K562 (cell line): Measurements from ENCODE around the gene POLR2J. TPM values are rescaled to one million over a fixed set of nuclear protein-coding genes. Genes with fewer than 3 reads are reported as not detected.
"Not testable (repeated sequence)": the region's sequence is repeated elsewhere in the genome, so short reads cannot be mapped to it uniquely, and the experiment has no call there.

Experiments
- ATAC-seq: fragments of 200-7000 bp; cut with Tn5 transposase; 3 replicates; pipeline ENCODE4 v1.9.1; 2020; ENCODE audit warnings: moderate library complexity
- BruUV-seq: library from RNA; stranded (reverse); fragments of 400-500 nt; replicated peaks from 2 replicates; lab custom pipeline; 2021; lab: Mats Ljungman, UMichigan
- CTCF ChIA-PET: fragments of 300-600 bp; formaldehyde crosslinking; extraction: SDS; loops from one replicate; lab custom pipeline; 2021; ENCODE audit warnings: low intra/inter-chr PET ratio; lab: Yijun Ruan, JAX
- POLR2A ChIA-PET: fragments of 300-600, 350-650 bp; sonication (Branson Sonifier 250); formaldehyde crosslinking; extraction: SDS; loops from one replicate; lab custom pipeline; 2021; ENCODE audit warnings: antibody characterized with exemption, inconsistent platforms; lab: Yijun Ruan, JAX
- DNase-seq, 4 experiments: peaks; one replicate each; pipeline versions ENCODE4 v3.0.0 to v3.0.0-alpha.2; 2011 to 2018; ENCODE audit warnings: low spot score in 3 of 4, mixed read lengths in 3 of 4; ENCODE audit errors: extremely low read depth in 1 of 4
- FAIRE-seq: peaks from 2 replicates; lab custom pipeline; 2011; peaks lifted over from hg19 to GRCh38; lab: Jason Lieb, UNC
- H2AFZ ChIP-seq: 2 replicates; pipeline ENCODE4 v1.6.0; 2011; ENCODE audit warnings: low read depth, low read length, control low read depth, inconsistent platforms
- H3K27ac ChIP-seq: fragments of 200-600 bp; 3 replicates; pipeline ENCODE4 v1.8.0; 2011; ENCODE audit warnings: low read depth, mild to moderate bottlenecking, control low read depth, inconsistent platforms, low read length, moderate library complexity, mixed read lengths; ENCODE audit errors: extremely low read depth
- H3K27me3 ChIP-seq, 2 experiments: fragments of 300-600 bp in 1 of 2; 2 replicates in 1 of 2; 3 replicates in 1 of 2; pipeline versions ENCODE4 v1.6.0 to v1.8.0; 2011; ENCODE audit warnings: inconsistent platforms in 2 of 2, low read length in 2 of 2, mild to moderate bottlenecking in 1 of 2, mixed read lengths in 1 of 2, moderate library complexity in 1 of 2; ENCODE audit not compliant: control insufficient read depth in 2 of 2, insufficient read depth in 2 of 2
- H3K36me3 ChIP-seq: fragments of 300-600 bp; 3 replicates; pipeline ENCODE4 v1.8.0; 2011; ENCODE audit warnings: mild to moderate bottlenecking, low read length, inconsistent platforms; ENCODE audit not compliant: control insufficient read depth, insufficient read depth
- H3K4me1 ChIP-seq, 2 experiments: fragments of 200-600 bp in 1 of 2; replicated peaks in 1 of 2; 2 replicates in 1 of 2; 3 replicates in 1 of 2; pipeline versions ENCODE4 v1.5.1 to v1.8.0; 2011; ENCODE audit warnings: inconsistent platforms in 2 of 2, low read length in 2 of 2, mild to moderate bottlenecking in 1 of 2, mixed read lengths in 1 of 2, moderate library complexity in 1 of 2; ENCODE audit not compliant: control insufficient read depth in 2 of 2, insufficient read depth in 2 of 2
- H3K4me2 ChIP-seq: 2 replicates; pipeline ENCODE4 v1.6.1; 2011; ENCODE audit warnings: low read length, control low read depth, inconsistent platforms, mixed read lengths; ENCODE audit not compliant: insufficient read depth
- H3K4me3 ChIP-seq: fragments of 200-600 bp; sonication (generic), shearing (Covaris generic); 2 replicates; pipeline ENCODE4 v1.5.1; 2016; ENCODE audit warnings: control low read depth, inconsistent platforms
- H3K79me2 ChIP-seq: fragments of 200-600 bp; 3 replicates; pipeline ENCODE4 v1.8.0; 2011; ENCODE audit warnings: low read length, inconsistent platforms; ENCODE audit not compliant: control insufficient read depth, insufficient read depth
- H3K9ac ChIP-seq, 2 experiments: 2 replicates each; pipeline versions ENCODE4 v1.6.0 to v1.6.1; 2011; ENCODE audit warnings: low read depth in 2 of 2, low read length in 2 of 2, control low read depth in 1 of 2, inconsistent platforms in 1 of 2, mild to moderate bottlenecking in 1 of 2, mixed read lengths in 1 of 2; ENCODE audit not compliant: insufficient read depth in 1 of 2
- H3K9me1 ChIP-seq: one replicate; pipeline ENCODE4 v1.6.0; 2011; ENCODE audit warnings: inconsistent platforms, mild to moderate bottlenecking, low read length, moderate library complexity; ENCODE audit not compliant: control insufficient read depth, insufficient read depth
- H3K9me3 ChIP-seq: replicated peaks from 2 replicates; pipeline ENCODE4 v1.5.1; 2011; ENCODE audit warnings: low read depth, low read length, inconsistent platforms; ENCODE audit not compliant: control insufficient read depth, insufficient read depth
- H4K20me1 ChIP-seq: replicated peaks from 2 replicates; pipeline ENCODE4 v1.6.1; 2011; ENCODE audit warnings: low read length, inconsistent platforms, mixed read lengths; ENCODE audit not compliant: control insufficient read depth, insufficient read depth
- BCOR ChIP-seq: fragments of 450-650 bp; IDR thresholded peaks from 2 replicates; pipeline ENCODE4 v1.6.1; 2016
- BRF1 ChIP-seq: IDR thresholded peaks from 3 replicates; pipeline ENCODE4 v1.6.1; 2011; ENCODE audit warnings: borderline replicate concordance, mild to moderate bottlenecking; ENCODE audit not compliant: insufficient read length; ENCODE audit errors: extremely low read depth
- CEBPB ChIP-seq: fragments of 450-650 bp; IDR thresholded peaks from 2 replicates; pipeline ENCODE4 v1.6.1; 2016; ENCODE audit warnings: missing genetic modification characterization, missing compliant biosample characterization
- EGR1 ChIP-seq: fragments of 450-650 bp; conservative IDR thresholded peaks from 2 replicates; pipeline ENCODE4 v1.6.1; 2017; ENCODE audit warnings: mild to moderate bottlenecking
- POLR2G ChIP-seq: fragments of 200-400 bp; formaldehyde crosslinking; IDR thresholded peaks from 2 replicates; pipeline ENCODE4 v1.6.1; 2017; ENCODE audit warnings: low read depth, mild to moderate bottlenecking, antibody characterized with exemption, low read length, moderate library complexity
- POLR2H ChIP-seq: IDR thresholded peaks from 2 replicates; pipeline ENCODE4 v1.6.1; 2016; ENCODE audit warnings: missing genetic modification characterization, low read depth, mild to moderate bottlenecking, control low read depth, missing compliant biosample characterization, moderate library complexity
- PPARD ChIP-seq: fragments of 250-450 bp; sonication (Bioruptor Pico); IDR thresholded peaks from 2 replicates; pipeline ENCODE4 v1.8.0; 2022; ENCODE audit warnings: inconsistent platforms, mild to moderate bottlenecking, moderate library complexity
- SNRNP70 ChIP-seq: fragments of 200-400 bp; formaldehyde crosslinking; optimal IDR thresholded peaks from 2 replicates; pipeline ENCODE3; 2017; ENCODE audit warnings: low read depth, low read length
- ZNF121 ChIP-seq: sonication (generic); formaldehyde crosslinking; conservative IDR thresholded peaks from 2 replicates; pipeline ENCODE4 v1.8.0; 2022; ENCODE audit warnings: missing genetic modification reagents
- ZNF133 ChIP-seq: fragments of 250-450 bp; sonication (Bioruptor Pico); IDR thresholded peaks from 2 replicates; pipeline ENCODE4 v1.4.0; 2020; ENCODE audit warnings: mild to moderate bottlenecking
- WGBS: fragments of 100-300 bp; shearing (Covaris generic); methylation state at CpG from one replicate; pipeline ENCODE4 v1.1.6; 2016; ENCODE audit warnings: low coverage, mixed read lengths; ENCODE audit not compliant: insufficient coverage; ENCODE audit errors: missing lambda C conversion rate; 5-methylcytosine and 5-hydroxymethylcytosine counted together
- in situ Hi-C: fragments of 300-500 bp; cut with MboI; formaldehyde crosslinking; loops from 4 replicates; pipeline ENCODE4 v1.15.0; 2018; ENCODE audit warnings: inconsistent platforms, mixed read lengths
- intact Hi-C: fragments of 100-400 bp; cut with micrococcal nuclease; formaldehyde crosslinking; loops from 2 replicates; pipeline ENCODE4 v1.14.2; 2022
- polyA plus RNA-seq, 8 experiments: library from polyadenylated mRNA; depleted of rRNA in 4 of 8; stranded (reverse) in 5 of 8; unstranded in 3 of 8; fragments of >200 nt; fragmentation: Nextera tagmentation in 2 of 8; fragmentation: Illumina TruSeq in 1 of 8; extraction: Ambion mirVana in 2 of 8; extraction: Trizol in 1 of 8; gene quantifications; 2 replicates each; pipeline versions ENCODE4 v1.2.1 to v1.2.3, GENCODE V29; 2011 to 2014; ENCODE audit warnings: inconsistent platforms in 1 of 8, missing spikeins in 1 of 8
- total RNA-seq, 7 experiments: library from RNA; depleted of rRNA in 6 of 7; stranded (reverse); fragments of >200 nt in 6 of 7; fragmentation: Illumina TruSeq in 2 of 7; extraction: Trizol in 2 of 7; gene quantifications; 2 replicates each; pipeline versions ENCODE4 v1.2.1 to v1.2.3, GENCODE V29; 2011 to 2021; ENCODE audit warnings: low replicate concordance in 1 of 7
- TF ChIP-seq, protein P1 (sequence below): fragments of 450-650 bp; IDR thresholded peaks from 2 replicates; pipeline ENCODE4 v1.6.1; 2016; ENCODE audit warnings: borderline replicate concordance
- TF ChIP-seq, protein P2 (sequence below): sonication (generic); formaldehyde crosslinking; IDR thresholded peaks from 2 replicates; pipeline ENCODE4 v1.8.0; 2023; ENCODE audit warnings: mild to moderate bottlenecking, missing genetic modification reagents

The POLR2J gene
- total and polyA plus RNA-seq, 9 of the 15 experiments (the other 6 are each of a cell fraction or from before 2014, with no cell fraction given), result 32.3 to 220 (median 113) TPM

DNA sequence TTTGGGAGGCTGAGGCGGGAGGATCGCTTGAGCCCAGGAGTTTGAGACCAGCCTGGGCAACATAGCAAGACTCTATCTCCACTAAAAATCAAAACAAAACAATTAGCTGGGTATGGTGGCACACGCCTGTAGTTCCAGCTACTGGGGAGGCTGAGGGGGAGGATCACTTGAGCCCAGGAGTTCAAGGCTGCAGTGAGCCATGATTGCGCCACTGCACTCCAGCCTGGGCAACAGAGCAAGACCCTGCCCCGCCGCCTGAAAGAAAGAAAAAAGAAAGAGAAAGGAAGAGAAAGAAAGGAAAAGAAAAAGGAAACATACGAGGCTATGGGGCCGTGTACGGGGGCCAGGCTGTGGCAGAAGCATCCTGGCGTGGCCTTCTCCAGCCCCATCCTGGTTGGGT lies 23.8 kb downstream of the POLR2J start:
- POLR2A ChIA-PET, result interaction anchor here (0.9 to 1.0 kb wide), 2 partner anchors 8 to 10 kb away, joined by 3 to 8 read pairs; no protein-coding TSS in a partner anchor
- in situ Hi-C loops, result loop anchor here (25.0 kb wide), 2 partner anchors 107 to 207 kb away; partner anchors contain the start of genes POLR2J2, POLR2J3, SPDYE2 and SPDYE2B
- intact Hi-C loops, H2AFZ ChIP-seq, DNase-seq, ATAC-seq, H3K4me3 ChIP-seq, H3K9me1 ChIP-seq, H3K9me3 ChIP-seq, H3K27ac ChIP-seq, H3K4me2 ChIP-seq, H4K20me1 ChIP-seq, H3K27me3 ChIP-seq, H3K79me2 ChIP-seq, BruUV-seq, FAIRE-seq, CTCF ChIA-PET: not testable (repeated sequence)
- peak overlapping the region in 1 of 2 experiments; percentile 61; a peak in 1 of 4 replicates for H3K9ac ChIP-seq
- TF ChIP-seq BCOR, result 0 out of 2 replicates have a peak, but pooled peaks have one; percentile 25
- peak; percentile 46; the same call in 1 of the 2 replicates for TF ChIP-seq CEBPB (tag)
- TF ChIP-seq ZNF121 (CRISPR knock-in tag), result peak; percentile 76
- H3K36me3 ChIP-seq, result peaks cover 37% of the 10 kb centered on the region; the same call in 2 of the 3 replicates
- peaks cover 7 to 38% of the 10 kb centered on the region in 2 experiments; a peak in 3 of 5 replicates for H3K4me1 ChIP-seq
- WGBS, result 88% methylated on average over 10 of the region's 10 CpGs

DNA sequence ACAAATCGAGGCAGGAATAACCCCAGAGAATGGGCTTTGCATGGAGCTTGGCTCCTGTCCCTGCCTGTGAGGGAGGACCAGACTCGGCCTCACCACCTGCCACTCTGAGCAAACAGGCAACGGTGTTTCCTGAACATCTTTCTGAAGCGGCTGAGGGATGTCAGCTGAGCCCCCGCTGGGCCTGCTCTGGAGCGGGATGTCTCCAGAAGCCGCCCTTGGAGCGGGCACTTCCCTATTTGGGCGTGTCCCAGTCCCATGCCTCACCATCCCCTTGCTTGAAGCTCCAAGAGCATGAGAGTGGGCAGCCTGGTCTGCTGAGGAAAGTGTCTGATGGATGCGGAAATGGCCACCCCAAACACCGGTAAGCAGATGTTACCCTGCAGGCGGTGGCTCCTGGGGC lies 24.3 kb downstream of the POLR2J start:
- no peak overlapping the region for H2AFZ ChIP-seq
- CTCF ChIA-PET, result no interaction called here
- in situ Hi-C loops, result loop anchor here (25.0 kb wide), 2 partner anchors 108 to 208 kb away; partner anchors contain the start of genes POLR2J2, POLR2J3, SPDYE2 and SPDYE2B
- H3K27ac ChIP-seq, result no peak overlapping the region
- H4K20me1 ChIP-seq, result no peaks in the 10 kb centered on the region
- H3K27me3 ChIP-seq, result no peaks in the 10 kb centered on the region
- WGBS, result 67% methylated on average over 12 of the region's 12 CpGs
- FAIRE-seq, result no peak
- peaks cover 3% of the 10 kb centered on the region for H3K9me1 ChIP-seq
- no TSS peak for BruUV-seq
- H3K4me2 ChIP-seq, result no peak overlapping the region
- H3K4me3 ChIP-seq, result no peak overlapping the region
- intact Hi-C loops, result no loop called here
- H3K4me1 ChIP-seq, result peaks cover 7 to 37% of the 10 kb centered on the region in 2 experiments; a peak in 3 of 5 replicates
- ATAC-seq, result no peak
- no peaks in the 10 kb centered on the region for H3K79me2 ChIP-seq
- POLR2A ChIA-PET, result interaction anchor here (0.8 to 2.2 kb wide), 4 partner anchors 8 to 12 kb away, joined by 4 to 8 read pairs (median 5); partner anchors contain the start of genes ALKBH4 and LRWD1
- no peak for DNase-seq
- peak overlapping the region in 1 of 2 experiments; percentile 73; a peak in 1 of 4 replicates for H3K9ac ChIP-seq
- H3K9me3 ChIP-seq, result no peaks in the 10 kb centered on the region
- peaks cover 35% of the 10 kb centered on the region; the same call in 2 of the 3 replicates for H3K36me3 ChIP-seq
- TF ChIP-seq PPARD, result no peak
- TF ChIP-seq, protein P1, sequence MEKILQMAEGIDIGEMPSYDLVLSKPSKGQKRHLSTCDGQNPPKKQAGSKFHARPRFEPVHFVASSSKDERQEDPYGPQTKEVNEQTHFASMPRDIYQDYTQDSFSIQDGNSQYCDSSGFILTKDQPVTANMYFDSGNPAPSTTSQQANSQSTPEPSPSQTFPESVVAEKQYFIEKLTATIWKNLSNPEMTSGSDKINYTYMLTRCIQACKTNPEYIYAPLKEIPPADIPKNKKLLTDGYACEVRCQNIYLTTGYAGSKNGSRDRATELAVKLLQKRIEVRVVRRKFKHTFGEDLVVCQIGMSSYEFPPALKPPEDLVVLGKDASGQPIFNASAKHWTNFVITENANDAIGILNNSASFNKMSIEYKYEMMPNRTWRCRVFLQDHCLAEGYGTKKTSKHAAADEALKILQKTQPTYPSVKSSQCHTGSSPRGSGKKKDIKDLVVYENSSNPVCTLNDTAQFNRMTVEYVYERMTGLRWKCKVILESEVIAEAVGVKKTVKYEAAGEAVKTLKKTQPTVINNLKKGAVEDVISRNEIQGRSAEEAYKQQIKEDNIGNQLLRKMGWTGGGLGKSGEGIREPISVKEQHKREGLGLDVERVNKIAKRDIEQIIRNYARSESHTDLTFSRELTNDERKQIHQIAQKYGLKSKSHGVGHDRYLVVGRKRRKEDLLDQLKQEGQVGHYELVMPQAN, result no peak
- no peak for TF ChIP-seq EGR1
- TF ChIP-seq POLR2H (tag), result no peak
- no peak for TF ChIP-seq SNRNP70
- TF ChIP-seq, protein P2, sequence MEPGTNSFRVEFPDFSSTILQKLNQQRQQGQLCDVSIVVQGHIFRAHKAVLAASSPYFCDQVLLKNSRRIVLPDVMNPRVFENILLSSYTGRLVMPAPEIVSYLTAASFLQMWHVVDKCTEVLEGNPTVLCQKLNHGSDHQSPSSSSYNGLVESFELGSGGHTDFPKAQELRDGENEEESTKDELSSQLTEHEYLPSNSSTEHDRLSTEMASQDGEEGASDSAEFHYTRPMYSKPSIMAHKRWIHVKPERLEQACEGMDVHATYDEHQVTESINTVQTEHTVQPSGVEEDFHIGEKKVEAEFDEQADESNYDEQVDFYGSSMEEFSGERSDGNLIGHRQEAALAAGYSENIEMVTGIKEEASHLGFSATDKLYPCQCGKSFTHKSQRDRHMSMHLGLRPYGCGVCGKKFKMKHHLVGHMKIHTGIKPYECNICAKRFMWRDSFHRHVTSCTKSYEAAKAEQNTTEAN, result no peak
- TF ChIP-seq ZNF133 (CRISPR knock-in tag), result no peak
- no peak for TF ChIP-seq BRF1
- 0 out of 2 replicates have a peak, but pooled peaks have one; percentile 8 for TF ChIP-seq POLR2G
